RKO (cell line): Measurements from ENCODE around the gene CD59.
"Not testable (repeated sequence)": the region's sequence is repeated elsewhere in the genome, so short reads cannot be mapped to it uniquely, and the experiment has no call there.

ENCODE experiments used
- DNase-seq: peaks from one replicate; pipeline ENCODE4 v3.0.0-alpha.2; 2016; ENCODE audit warnings: low spot score

CD59 gene

DNA sequence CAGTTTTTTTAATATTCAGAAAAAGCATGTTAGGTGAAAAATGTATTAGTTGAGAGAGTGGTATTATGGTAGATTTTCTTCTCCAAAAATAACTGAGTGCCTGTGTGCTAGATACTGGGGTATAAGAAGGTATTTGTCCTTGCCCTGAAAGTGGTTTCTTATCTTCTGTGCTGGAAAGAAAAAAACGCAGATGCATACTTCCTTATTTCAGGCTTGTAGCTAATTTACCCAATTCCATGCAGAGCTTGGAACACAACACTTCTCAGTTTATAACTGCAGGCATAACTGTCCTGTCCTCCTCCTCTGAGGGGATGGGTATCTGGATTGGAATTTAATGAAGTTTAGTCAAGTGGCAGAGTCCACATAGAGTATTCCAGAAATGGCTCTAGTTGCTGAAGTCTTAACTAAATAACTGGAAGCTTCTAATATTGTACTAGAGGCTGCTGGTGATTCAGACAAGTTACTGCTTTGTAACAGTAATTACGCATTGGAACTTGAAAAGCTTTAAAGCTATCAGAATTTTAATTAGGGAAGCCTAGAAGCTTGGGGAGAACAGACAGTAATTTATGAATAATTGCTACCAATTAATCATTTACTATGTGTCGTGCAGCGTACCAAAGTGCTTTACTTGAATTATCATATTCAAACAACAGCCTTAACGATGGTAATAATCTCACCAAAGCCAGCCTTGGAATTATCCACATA lies 22.9 kb downstream of the CD59 start:
- DNase-seq, result no peak

DNA sequence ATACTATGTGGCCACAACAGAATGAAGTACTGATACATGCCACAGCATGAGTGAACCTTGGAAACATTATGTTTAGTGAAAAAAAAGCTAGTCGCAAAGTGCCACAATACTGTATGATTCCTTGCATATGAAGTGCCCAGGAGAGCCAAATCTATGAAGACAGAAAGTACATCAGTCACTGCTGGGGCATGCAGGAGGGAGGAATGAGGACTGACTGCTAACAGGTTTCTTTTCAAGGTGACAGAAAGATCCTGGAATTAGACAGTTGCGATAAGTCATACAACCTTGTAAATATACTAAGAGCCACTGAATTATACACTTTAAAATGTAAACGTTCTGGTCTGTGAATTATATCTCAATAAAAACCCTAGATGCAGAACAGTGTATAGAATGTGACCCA lies 23.8 kb downstream of the CD59 start:
- DNase-seq, result no peak

DNA sequence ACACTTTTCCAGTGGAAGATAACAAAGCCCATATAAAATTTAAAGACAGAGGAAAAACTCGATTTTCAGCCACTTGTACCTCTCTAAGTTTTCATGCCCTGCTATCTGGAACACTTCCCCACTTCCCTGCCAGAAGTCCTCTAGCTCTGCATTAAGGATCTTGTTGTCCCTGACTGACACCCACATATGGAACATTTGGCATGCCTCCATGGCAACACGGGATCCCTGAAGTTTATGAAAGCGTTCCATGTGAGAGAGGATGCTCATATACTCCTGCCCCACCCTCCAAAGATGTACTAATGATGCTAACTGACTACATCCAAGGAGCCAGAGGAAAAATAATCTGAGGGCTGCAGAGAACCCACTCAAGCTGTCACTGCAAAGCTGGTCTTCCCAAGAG lies 26.8 kb downstream of the CD59 start:
- no peak for DNase-seq

DNA sequence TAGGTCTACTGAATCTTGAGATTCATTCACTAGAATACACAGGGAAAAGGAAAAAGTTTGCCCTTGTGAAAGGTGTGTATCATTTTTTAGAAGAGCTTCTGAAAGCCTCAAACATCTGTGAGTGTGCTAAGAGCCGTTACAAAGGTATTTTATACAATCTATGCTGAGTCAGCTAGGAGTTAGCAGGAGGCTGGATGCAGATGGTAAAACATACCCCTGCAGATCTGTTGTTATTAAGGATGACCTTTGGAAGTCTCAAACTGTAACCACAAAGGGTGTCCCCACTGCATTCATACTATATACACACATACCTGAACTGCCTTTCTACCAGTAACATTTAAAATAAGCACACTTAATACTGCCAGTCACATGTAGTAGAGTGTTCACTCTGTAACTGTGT lies 27.2 kb downstream of the CD59 start:
- DNase-seq, result no peak

DNA sequence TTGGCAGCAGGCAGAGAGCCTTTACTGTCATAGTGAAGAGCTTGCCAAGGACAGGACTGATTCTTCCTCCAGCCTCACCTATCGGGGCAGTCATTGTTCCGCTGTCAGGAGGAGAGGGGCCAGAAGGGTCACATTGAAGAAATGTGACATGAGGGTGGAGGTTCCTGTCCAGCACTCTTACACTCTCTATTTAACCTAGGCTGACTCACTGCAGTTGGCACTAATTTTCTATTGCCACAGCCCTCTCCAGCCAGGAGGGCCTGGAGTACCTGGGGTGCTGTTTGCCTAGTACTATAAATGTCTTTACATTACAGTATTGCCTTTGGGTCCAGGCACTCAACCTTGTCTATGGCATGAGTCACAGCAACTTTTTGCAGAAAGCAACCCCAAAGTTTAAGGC lies 28.4 kb downstream of the CD59 start:
- DNase-seq, result not testable (repeated sequence)

DNA sequence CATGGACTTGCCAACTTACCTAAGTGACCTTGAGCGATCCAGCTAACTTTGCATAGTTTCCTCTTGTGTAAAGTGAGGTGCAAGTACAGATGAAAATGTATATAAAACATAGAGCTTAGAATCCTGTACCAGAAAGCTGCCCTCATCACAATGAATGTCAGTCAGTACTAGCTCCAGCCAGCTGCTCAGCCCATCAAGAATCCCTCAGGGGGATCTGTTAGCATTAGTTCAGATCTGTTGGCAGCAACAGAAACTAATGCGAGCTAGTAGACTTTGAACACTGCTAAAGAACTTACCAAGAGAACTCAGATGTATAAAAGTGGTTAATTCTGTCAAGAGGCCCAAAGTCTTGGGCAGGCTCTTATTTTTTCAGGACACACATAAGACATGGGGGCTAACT lies 29.3 kb downstream of the CD59 start:
- DNase-seq, result no peak

DNA sequence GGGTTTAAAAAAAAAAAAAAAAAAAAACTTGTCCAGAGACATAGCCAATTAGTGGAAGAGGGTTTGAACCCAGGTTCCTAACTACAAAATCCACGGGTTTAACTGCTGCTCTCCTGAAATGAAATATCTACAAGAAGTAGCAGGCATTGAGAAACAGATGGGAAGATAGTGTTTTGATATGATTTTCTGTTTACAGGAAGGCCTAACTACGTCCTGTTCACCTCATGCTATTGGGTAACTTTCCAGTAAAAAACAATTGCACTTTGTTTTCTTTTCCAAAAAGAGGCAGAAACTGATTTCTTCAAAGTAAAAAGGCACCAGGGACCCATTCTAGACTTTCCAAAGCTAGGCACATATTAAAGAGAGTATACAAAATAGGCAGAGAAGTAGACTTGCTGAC lies 29.7 kb downstream of the CD59 start:
- DNase-seq, result no peak

DNA sequence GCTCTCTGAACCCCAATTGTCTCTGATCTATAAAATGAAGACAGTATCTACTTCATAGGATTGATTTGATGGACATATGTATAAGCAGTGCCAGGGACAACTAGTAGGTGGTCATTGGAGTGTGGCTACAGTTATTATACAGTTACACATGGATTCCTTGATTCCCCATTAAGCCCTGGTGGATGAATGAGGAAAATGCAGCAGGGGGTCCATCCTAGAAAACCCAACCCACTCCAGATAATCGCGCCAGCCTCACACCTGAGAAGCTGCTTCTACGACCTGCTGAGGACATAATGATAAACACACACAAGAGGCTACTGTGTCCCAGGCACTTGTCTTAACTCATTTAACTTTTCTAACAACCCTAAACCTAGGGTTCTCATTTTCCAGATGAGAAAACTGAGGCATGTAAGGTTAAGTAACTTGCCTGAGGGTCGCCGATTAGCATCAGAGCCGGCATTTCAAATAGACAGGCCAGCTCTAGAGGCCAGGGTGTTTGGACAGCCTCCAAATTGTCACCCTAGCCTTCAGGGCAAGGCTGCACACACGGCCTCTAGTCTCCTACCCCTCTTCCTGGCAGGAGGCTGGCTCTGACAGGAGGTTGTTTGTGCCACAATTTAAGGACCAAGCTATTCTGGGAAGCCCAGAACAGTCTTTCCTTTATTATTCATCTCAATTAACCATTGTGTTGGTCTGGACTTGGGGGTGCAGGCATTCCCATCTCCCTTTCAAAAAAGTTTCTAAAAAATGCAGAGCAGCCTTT lies 31.8 kb downstream of the CD59 start:
- DNase-seq, result no peak

DNA sequence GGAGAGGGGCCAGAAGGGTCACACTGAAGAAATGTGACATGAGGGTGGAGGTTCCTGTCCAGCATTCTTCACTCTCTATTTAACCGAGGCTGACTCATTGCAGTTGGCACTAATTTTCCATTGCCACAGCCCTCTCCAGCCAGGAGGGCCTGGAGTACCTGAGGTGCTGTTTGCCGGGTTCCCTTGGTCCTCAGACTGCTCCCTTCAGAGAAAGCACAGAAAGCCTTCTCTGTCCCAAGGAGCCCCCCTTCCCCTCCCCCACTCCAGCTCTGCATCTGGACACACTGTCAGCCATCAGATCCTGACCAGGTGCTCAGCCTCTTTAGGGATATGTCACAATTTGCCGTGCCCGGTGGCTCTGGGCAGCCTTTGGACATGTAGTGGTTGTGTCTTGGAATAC lies 32.4 kb downstream of the CD59 start:
- no peak for DNase-seq

DNA sequence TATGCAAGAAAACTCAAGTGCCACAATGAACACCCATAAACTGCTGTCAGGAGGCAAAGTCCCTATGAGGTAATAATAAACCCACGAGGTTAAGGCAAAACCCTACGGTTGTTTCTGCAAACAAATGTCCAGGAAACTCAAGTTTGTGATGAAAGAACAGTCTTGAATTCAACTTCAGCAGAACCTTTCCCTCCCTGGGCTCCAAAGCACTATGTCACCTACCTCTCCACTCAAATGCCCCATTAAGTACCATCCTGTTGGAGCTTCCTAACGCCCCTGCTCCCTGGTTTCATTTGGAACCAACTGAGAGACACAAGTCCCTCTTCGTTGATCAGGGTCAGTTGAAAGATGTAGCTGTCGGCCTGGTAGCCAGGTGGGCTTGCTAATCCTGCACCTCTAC lies 33.0 kb downstream of the CD59 start:
- DNase-seq, result no peak

DNA sequence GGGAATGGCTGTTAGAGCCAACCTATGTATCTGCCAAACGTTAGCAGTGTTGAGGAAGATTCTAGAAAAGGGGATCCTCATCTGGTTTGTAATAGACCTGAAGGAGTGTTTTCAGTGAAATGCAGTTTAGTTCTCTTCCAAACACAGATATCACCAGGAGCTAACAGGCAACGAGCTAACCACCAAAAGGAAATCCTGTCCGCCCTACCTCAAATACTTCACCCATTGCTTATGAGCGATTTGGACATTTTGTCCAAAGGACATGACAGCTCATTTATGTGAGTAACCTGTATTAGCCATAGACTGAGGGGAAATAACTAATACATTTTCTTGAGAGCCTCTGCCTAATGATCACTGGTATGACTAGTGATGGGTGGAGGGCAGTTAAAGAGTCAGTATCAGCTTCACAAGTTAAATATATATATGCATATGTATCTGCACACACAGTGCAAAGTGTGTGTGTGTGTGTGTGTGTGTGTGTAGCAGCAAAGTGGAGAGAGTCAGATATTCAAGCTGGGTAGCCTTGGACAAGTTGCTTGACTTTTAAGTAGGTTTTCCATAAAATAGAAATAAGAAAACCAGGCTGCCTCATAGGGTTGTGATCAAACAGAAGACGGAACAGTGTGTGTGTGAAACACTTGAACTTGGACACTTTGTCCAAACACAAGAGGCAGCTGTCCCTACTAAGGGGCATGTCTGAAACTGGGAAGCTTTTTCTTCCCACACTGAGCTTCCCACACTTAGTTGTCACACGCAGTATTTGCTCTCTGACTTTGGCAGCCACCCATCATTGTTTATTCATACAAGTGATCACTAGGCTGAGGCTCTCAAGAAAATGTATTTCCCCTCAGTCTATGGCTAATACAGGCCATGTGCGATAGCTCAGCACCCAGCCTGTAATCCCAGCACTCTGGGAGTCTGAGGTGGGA lies 34.7 kb downstream of the CD59 start:
- DNase-seq, result peak; percentile 71

DNA sequence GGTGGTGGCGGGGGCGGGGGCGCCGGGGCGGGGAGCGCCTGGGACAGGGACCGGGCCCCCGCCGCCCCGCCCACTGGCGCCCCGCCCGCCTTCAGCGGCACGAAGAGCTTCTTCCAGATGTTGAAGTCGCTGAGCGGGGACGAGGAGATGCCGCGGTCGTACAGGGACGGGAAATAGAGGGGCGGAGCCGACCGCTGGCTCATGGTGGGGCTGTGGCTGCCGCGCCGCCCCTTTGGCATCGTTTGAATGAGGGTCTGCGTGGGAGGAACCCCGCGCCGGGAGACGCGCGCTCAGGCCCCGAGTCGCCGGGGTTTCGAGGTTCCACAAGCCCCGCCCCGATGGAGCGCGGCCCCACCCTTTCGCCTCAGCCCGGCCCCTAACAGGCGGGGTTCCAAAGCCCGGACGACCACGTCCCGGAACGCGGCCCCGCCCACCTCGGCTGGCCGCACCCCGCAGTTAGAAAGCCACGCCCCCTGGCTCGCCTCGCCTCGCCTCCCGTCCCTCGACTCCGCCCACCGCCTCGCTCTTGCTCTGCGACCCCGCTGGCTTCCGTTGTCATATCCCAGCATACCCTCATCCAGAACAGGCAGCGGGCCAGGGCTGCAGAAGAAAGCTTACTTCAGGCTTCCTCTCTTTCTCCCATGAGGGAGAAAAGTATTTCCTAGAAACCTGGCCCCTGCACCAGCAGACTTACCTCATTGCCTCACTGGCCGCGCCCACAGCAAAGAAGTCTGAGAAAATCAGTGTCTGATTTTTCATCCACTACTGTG lies 35.5 kb downstream of the CD59 start, which contains the start of gene C11orf91:
Gene C11orf91, minus strand, starts transcription at position 325 of the 770 bp plus-strand sequence. Its CDS starts 86 bp downstream, at position 239.
- peak; percentile 83 for DNase-seq

DNA sequence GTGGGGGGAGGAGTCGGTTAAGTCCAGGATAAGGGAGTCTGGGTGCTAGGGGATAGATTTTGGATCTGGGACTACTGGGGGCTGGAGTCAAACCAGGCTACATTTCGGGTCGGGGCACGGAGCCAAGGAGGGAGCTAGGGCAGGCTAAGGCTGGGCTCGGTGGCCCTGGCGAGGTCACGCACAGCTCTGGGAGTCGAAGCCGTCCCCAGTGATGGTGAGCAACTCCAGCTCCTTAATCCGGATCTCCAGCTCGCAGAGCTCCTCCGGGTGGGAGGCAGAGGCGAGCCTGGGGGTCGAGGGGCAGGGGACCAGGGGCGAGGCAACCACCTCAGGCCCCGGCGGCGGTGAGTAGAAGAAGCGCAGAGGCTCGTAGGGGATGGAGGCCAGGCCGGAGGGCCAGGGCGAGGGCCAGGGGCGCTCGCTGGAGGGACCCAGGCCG lies 36.1 kb downstream of the CD59 start:
- DNase-seq, result no peak

DNA sequence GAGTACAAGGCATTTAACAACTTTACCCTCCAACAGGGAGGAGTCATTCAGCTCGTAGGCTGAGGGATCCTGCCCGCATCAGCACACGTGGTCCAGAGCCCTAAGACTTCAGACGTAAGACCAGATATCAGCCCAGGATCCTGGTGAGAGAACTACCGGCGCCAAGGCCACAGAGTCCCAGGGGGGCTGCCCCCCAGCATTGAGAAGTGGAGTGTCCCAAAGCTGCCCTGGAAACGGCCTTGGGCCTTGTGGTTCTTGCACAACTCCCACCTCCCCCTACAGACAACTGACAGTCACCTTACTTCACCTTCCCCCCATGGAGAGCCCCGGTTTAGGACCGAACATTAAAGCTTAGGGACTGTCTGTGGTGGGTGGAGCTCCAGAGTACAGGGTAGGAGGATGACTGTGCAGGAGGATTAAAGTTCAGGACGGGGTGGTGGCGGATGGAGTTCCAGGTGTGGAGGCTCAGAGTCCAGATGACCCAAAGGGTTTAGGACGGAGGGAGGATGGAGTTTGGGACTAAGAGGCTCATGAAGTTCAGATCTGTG lies 36.6 kb downstream of the CD59 start:
- no peak for DNase-seq

DNA sequence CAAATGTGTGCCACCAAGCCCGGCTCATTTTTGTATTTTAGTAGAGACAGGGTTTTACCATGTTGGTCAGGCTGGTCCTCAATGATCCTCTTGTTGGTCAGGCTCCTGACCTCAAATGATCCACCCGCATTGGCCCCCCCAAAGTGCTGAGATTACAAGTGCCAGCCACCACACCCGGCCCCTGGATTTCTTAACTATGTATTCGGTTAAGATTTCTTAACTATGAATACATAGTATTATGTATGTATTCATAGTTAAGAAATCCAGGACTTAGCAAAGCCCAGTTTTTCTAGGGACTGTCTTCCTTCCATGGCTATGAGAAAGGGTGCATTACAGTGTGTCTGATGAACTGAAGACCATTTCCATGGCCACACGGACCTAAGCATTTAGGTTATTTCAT lies 37.3 kb downstream of the CD59 start:
- no peak for DNase-seq

DNA sequence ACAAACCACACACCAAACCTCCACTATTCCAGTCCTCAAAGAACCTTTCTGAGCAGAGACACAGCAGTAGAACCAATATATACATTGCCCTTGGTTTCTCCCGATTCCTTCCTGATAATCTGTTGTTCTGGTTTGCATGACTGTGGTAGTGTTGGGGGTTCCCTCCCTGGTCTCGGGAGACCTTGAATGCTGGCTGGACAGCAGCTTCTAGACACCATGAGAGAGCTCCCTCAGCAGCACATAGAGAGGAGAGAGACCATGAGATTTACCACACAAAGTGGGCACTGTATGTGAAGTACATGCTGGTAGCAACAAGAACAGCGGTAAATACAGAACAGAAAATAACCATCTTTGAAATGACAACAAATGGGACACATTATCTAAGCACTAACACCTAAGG lies 38.2 kb downstream of the CD59 start:
- DNase-seq, result no peak

DNA sequence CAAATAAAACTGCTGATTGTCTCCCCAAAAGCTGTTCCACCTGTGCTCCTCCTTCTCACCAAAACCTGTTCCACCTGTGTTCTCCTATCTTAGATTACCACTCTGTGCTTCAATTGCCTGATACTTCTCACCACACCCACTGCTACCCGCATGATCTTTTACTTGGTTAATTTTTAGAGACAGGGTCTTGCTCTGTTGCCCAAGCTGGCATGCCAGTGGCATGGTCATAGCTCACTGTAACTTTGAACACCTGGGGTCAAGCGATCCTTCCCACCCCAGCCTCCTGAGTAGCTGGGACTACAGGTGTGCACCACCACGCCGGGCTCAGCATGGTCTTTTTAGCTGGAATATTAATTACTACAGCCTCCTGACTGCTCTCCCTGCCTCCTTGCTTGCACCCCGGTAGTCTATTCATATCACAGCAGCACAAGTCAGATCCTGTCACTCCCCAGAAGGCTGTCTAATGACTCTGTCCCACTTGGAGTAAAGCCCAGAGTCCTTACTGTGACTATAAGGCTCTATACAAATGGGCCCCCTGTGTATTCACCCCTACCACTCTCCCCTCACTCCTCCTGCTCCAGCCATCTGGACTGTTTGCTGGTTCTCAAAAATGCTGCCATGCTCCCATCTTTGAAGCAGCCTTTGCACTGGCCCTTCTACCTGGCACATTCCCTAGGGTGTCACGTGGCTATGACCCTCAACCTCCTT lies 39.1 kb downstream of the CD59 start:
- DNase-seq, result no peak

DNA sequence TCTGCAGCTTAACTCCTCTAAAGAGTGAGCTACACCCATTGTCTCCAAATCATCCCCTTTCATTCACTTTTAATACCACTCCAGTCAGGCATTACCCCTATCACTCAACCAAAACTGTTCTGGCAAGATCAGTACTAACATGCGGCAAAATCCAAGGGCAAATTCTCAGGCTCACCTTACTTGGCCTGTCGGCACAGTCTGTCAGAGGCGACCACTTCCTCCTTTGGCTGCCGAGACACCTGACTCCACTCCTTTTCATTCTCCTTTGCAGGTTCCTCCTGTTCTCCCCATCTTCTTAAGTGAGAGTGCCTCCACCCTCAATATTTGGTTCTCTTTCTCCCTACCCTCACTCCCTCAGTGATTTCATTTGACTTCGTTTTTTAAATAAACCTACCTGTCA lies 39.8 kb downstream of the CD59 start:
- no peak for DNase-seq

DNA sequence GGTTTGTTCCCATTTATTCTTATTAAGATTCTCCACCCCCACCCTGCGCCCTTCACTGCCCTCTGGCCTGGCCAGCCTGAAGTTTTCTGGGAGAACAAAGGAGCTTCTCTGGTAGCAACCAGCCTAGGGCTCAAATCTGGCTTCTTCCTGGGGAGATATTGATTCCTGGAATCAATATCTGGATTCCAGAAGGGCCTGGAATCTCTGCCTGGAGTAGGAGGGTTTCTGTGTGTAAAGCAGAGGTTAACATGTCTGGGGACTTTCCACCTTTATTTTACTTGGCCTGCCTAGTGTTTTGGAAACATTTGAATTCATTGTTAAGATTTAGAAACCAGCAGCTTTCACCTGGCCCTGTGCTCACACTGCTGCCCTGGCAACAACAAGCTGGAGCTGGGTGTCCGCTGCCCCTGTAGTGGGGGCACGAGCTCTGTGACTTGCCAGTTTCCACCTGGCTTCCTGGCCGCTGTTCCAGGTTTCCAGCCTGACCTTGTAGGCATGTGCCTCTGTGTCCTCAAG lies 41.1 kb downstream of the CD59 start:
- no peak for DNase-seq

DNA sequence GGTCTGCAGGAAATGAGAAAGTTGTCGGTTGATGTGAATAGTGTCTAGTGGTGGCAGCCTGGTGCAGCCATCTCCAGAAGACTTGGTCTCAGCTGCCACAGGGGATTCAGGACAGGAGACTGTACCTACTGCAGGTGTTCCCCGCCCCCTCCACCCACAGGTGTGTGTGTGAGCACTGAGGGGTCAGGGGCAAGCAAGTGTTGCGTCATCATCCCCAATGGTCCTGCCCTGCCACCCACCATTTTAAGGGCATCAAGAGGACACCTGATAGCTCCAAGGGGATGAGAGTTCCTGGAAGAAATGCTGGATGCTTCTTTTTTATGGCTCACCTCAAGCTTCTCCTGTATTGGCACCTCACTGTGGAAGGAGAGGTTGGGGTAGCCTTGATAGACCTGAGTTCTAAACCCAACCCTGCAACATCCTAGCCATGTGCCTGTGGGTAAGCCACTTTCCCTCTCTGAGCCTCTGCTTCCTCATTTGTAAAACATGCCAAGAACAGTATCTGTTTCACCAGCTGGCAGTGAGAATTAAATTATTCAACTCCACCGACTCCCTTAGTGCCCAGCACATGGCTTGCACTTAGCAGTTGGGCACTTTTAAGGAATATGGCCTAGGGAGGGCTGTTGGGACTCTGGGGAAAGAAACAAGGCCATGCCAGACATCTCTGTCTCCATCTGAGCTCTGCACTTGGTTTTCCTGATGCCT lies 41.7 kb downstream of the CD59 start:
- no peak for DNase-seq
